CD4-positive, alpha-beta T cell treated with Interleukin-17A for 4 hours (primary cell): ENCODE data around the gene OR10A4.
A peak's percentile ranks its signal among the peaks of the same experiment; 100 is the strongest.
"Not testable (repeated sequence)": the region's sequence is repeated elsewhere in the genome, so short reads cannot be mapped to it uniquely, and the experiment has no call there.

Experiments used
- DNase-seq: peaks from one replicate; pipeline ENCODE4 v3.0.0-alpha.2; 2020; ENCODE audit warnings: mixed read lengths

Gene OR10A4

GRCh38 chr11:6900327-6900999, 24.0 kb downstream of the OR10A4 start:
- no peak for DNase-seq

- DNase-seq, result not testable (repeated sequence)
Measured at GRCh38 chr11:6904804-6905203, 28.4 kb downstream of the OR10A4 start.

- DNase-seq, result no peak
Measured at GRCh38 chr11:6911378-6911777, 35.0 kb downstream of the OR10A4 start.

- no peak for DNase-seq
Measured at GRCh38 chr11:6911948-6912347, 35.5 kb downstream of the OR10A4 start.

- DNase-seq, result no peak
Measured at GRCh38 chr11:6919698-6920097, 43.3 kb downstream of the OR10A4 start.

- DNase-seq, result no peak
Measured at GRCh38 chr11:6920702-6921101, 44.3 kb downstream of the OR10A4 start, which contains the start of gene OR2D3. TSS of gene OR2D3 (plus strand) at chr11:6921002. CDS start at chr11:6921002, 0 bp downstream.

GRCh38 chr11:6925007-6925577, 48.7 kb downstream of the OR10A4 start:
- DNase-seq, result no peak

- DNase-seq, result no peak
Measured at GRCh38 chr11:6925636-6926207, 49.3 kb downstream of the OR10A4 start.

- DNase-seq, result peak; percentile 56
Measured at GRCh38 chr11:6926208-6927029, 50.0 kb downstream of the OR10A4 start, which contains the start of gene ZNF215. TSS of gene ZNF215 (plus strand) at chr11:6926426. CDS start at chr11:6932273, 5,847 bp downstream.

GRCh38 chr11:6927030-6927617, 50.7 kb downstream of the OR10A4 start:
- no peak for DNase-seq
